SW 1271 (cell line): ENCODE data around the gene PDE6H.

Experiments
- DNase-seq, 2 experiments: peaks; one replicate each; lab custom pipeline; 2025; lab: John Stamatoyannopoulos, UW

The PDE6H gene

GRCh38 chr12:14974633-14975032 is 1.8 kb downstream of the PDE6H start:
- DNase-seq = no peak

DNA sequence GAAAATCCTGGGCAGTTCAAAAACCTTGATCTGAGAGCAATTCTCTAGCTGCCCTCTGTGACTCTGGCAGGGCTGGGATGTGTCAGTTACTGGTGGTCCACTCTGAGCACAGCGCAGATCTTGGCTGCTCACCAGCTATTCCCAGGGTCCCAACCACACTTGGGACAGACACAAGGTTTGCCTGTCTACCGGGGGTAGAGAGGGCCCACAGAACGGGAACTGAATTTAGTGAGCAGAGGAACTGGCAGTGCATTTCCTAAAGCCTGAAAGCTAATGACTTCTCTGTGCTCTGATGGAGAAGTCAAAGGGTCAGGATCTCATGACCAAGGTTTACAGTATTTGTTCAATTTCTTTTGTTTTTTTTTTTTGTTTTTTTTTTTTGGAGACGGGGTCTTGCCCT is 2.6 kb downstream of the PDE6H start:
- DNase-seq = no peak

DNA sequence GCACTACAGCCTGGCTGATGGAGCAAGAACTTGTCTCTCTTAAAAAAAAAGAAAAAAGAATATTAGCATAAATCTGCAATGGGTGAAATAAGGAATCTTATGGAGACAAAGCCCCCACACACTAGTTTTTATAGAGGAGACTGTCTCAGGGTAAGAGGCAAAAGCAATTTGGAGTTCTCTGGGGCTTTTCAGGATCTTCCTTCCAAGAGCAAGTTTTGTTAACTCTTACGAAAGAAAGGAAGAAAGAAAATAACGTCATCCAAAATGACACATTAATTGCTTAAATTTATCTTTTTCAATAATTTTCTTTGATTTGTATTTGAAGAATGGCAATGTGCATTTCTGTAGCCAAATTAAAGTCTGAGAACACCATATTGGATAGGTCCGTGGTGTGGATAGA is 3.8 kb downstream of the PDE6H start:
- DNase-seq = no peak

GRCh38 chr12:14979468-14979867 is 6.6 kb downstream of the PDE6H start:
- no peak for DNase-seq

GRCh38 chr12:14981049-14981448 is 8.2 kb downstream of the PDE6H start:
- no peak for DNase-seq

- DNase-seq = no peak
Measured at GRCh38 chr12:14982562-14982961, 9.7 kb downstream of the PDE6H start.

- no peak for DNase-seq
Measured at GRCh38 chr12:14982991-14983390, 10.1 kb downstream of the PDE6H start.

DNA sequence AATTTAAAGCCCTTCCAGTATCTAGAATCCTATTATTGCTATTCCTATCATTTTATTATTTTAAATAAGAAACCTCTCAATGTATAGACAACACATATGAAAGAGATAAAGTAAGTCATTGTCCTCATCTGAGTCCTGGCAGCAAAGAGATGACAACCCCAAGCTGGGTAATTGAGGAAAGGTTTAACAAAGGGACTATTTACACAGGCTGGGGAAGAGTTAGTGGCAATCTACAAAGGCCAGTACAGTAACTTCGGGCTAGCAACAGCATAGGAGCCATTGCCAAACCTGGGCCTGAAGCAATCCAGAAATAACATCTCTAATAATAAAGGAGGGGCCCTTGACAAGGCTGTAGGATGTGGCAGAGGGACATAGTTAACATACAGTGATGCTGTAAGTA is 11.2 kb downstream of the PDE6H start:
- DNase-seq = no peak

- no peak for DNase-seq
Measured at GRCh38 chr12:14984766-14985285, 12.0 kb downstream of the PDE6H start.

DNA sequence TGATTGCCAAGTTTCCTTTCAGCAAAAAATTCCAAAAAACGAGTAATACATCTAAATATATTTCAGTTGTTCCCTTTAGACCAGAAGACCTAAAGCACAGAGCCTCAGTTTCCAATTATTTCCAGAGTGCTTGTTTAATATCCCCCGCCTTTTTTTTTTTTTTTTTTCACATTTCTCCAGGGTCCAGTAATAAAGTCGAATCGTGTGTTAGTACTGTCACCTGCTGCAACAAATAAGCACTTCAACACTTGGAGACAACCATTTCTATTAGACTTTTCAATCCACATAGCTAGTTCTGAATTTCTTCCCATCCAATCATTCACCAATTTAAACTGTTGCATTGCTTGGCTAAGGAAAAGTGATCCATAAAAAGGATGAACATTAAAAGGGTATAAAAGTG is 13.6 kb downstream of the PDE6H start:
- no peak for DNase-seq

DNA sequence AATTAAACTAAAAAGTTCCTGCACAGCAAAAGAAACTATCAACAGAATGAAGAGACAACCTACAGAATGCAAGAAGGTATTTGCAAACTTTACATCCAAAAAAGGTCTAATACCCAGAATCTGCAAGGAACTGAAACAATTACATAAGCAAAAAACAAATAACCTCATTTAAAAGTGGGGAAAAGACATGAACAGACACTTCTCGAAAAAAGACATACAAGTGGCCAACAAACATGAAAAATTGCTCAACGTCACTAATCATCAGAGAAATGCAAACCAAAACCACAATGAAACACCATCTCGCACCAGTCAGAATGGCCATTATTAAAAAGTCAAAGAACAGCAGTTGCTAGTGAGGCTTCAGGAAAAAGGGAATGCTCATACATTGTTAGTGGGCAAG is 15.2 kb downstream of the PDE6H start:
- DNase-seq = no peak

GRCh38 chr12:14989790-14990189 is 16.9 kb downstream of the PDE6H start:
- DNase-seq = no peak

GRCh38 chr12:14991069-14991468 is 18.2 kb downstream of the PDE6H start:
- DNase-seq = no peak

DNA sequence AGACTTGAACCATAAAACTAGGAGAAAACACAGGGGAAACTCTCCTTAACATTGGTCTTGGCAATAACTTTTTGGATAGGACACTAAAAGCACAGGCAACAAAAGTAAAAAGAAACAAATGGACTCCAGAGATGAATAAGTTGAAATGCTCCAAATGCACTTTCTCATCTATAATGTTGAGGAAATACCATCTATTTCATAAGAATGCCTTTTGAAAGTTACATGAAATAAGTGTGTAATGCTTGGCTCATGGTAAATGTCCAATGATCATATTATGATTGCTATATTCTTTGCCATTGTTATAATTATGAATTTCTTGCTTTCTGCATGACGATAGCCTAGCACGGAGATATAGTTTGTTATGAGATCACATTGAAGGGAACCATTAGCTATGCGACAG is 19.8 kb downstream of the PDE6H start:
- no peak for DNase-seq

DNA sequence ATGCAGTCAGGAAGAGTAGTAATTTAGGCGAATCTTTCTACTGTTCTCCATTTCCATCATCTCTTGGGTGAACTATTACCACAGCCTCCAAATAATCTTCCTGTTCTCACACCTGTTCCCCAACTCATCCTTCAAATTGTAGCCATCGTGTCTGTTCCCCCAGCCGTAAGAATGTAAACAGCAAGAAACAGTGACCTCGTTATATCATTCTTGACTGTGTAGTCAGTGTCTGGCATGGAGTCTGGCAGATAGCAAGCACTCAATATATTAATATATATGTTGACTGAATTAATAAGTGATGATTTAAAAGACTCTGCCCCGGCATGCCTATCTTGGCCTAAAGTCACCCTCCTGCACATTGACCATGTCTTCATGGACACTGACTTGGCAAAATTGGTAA is 20.3 kb downstream of the PDE6H start:
- no peak for DNase-seq

GRCh38 chr12:14993537-14994266 is 20.9 kb downstream of the PDE6H start:
- no peak for DNase-seq

GRCh38 chr12:14994610-14995009 is 21.8 kb downstream of the PDE6H start:
- no peak for DNase-seq

- DNase-seq = peak; percentile 20 to 75
Measured at GRCh38 chr12:14995583-14996425, 23.0 kb downstream of the PDE6H start.

DNA sequence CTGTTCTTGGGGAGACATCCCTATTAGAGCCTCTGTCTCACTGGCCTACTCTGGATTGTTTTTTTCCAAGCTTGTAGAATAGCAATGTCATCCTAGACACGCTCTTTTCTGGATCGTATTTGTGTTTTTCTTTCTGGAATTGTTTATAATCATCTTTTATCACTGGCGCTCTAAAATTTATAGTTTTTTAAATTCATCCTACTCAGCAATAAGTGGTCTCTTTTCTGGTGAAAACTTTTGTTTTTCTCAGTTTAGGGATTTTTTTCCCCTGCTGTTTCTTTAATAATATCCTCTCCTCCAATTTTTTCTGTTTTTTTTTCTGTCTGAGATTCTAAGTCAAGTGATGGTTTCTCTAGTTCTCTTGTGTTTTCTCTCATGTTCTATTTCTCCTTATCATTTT is 25.2 kb downstream of the PDE6H start:
- DNase-seq = no peak

DNA sequence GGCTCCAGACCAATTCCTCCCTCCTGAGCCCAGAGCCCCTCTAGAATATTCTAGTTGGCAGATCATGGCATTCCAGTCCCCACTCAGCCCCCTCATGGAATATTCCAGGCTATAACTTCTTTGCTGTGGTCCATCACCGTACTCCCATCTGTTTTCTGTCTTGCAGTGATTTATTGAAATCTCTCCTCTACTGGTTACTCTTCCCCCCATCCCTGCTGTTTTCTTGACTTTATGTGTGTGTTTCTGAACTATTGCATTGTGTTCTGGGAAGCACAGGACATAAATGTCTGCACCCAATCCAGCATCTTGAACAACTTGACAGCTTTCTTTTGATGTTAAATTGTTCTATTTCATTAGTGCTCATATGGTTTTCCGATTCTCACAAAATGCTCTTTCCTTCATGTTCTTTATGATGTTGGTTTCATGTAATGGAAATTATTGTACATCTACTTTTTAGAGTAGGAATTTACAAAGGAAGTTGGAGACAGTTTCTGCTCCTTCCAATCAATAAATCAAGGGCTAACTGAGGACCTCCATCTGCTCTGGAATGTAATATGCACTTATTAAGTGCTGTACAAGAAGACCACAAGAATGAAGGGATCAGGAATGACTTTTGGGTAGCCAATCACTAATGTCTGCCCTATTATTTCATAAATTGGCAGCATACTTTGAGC is 26.3 kb downstream of the PDE6H start:
- no peak for DNase-seq

DNA sequence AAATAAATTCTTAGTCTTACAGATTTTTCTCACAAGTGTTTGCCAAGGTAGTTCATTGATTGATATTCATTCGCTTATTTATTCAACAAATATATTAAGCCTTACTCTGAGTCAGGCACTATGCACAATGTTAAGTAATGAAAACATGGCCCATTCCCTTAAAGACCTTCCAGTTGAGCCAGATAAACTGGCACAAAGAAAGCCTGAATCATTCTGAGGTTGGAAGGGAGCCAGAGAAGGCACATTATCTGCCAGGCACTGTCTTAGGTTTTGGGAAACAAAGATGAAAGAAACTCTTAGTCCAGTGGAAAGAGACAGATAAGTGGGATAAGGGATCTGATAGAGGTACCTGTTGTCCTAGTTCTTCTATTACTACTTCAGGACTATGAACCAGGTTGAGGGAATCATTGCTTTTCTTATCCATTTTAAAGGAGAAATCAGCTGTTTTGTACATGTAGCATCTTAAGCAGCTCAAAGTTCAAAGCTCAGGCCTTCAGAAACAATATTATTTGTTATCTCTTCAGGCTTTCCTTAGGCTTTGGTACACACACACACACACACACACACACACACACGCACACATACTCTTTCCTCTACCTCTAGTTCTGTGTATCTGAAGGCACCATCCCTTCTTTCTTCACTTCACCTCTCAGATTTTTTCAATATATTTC is 27.0 kb downstream of the PDE6H start:
- no peak for DNase-seq

- DNase-seq = no peak
Measured at GRCh38 chr12:15000575-15000974, 27.7 kb downstream of the PDE6H start.
